SK-MEL-5 (cell line): ENCODE measurements around the gene CALY. TPM values are rescaled to one million over a fixed set of nuclear protein-coding genes. Genes with fewer than 3 reads are reported as not detected.

ENCODE experiments used
- DNase-seq: peaks from one replicate; pipeline ENCODE4 v3.0.0-alpha.2; 2016; ENCODE audit warnings: low read depth, low spot score
- in situ Hi-C: cut with HindIII; loops from 2 replicates; pipeline ENCODE4 v1.10.0; 2016; ENCODE audit warnings: low sequenced_read_pairs, high pct_unique_total_duplicates, low pct_unique_long_range_greater_than_20kb
- small RNA-seq, 2 experiments: library from RNA; depleted of rRNA; stranded (forward); fragments of <200 nt; gene quantifications; one replicate each; pipeline ENCODE3, GENCODE V24; 2014
- total RNA-seq: library from RNA; depleted of rRNA; stranded (reverse); fragments of >200 nt; shearing (Covaris generic); gene quantifications from 2 replicates; pipeline ENCODE4 v1.2.3, GENCODE V29; 2014; rRNA removed

CALY gene
- total RNA-seq, 1 experiment from 2014 or later, result not detected

DNA sequence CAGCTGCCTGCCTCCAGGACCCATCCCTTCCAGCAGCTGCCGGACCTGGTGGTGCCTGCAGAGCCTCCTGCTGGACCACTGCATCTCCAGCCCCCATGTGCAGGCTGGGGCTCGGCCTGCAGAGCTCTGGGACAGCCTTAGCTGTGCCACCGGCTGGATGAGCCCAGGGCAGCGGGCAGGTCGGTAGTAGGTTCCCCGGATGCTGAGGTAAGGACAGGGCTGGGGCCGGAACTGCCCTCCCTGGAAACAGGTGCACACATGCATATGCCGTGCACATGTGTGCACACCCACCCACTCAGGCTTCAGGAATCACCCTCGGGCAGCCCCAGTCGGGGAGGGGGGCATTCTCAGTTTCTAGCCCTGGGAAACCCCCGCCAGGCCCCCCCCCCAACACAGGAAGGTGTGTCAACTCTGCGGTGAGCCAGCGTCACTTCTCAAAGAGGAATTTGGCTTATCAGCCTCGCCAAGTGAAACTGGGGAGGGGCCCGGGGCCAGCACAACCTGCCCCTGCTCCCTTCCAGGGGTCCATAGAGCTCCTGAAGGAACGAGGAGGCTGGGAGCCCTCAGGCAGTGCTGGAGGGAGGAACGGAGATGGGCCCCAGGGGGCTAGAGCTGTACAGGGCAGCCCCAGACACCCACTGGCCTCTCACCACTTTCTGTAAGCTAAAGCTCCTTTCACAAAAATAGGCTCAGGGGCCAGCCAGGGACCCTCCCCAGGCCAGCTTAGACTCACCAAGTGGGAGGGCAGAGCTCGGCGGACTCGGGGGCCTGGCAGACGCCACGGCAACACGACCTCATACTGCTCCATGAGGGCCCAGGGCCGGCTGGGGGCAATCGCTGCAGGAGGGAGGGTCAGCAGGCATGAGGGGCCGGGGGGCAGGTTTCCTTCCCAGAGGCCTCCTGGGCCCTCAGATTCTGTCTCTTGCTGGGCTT is 61.7 kb downstream of the CALY start:
- DNase-seq, result no peak
- in situ Hi-C loops, result no loop called here

Small RNA genes within 50 kb of the gene (small RNA-seq; reads per million reads assigned to genes)
- 0 reads per million in 2 experiments for gene AL360181.4
- gene BANF1P2, result 0 reads per million in 2 experiments
- gene MIR3944, result 0 reads per million in 2 experiments

Other genes starting within 250 kb of the CALY start
- not detected in 2 replicates for gene ADGRA1, start 249.0 kb downstream of the CALY start, total RNA-seq
- 0.34 and 0.45 TPM in 2 replicates for gene KNDC1, start 176.7 kb downstream of the CALY start, total RNA-seq
- gene UTF1, start 106.7 kb downstream of the CALY start, total RNA-seq, result not detected in 2 replicates
- gene VENTX, start 99.0 kb downstream of the CALY start, total RNA-seq, result not detected in 2 replicates
- gene ADAM8, start 60.0 kb downstream of the CALY start, total RNA-seq, result 0.05 and 0.64 TPM in 2 replicates
- gene TUBGCP2, start 28.0 kb downstream of the CALY start, total RNA-seq, result 28.7 and 33.1 TPM in 2 replicates
- gene ZNF511, start 28.0 kb downstream of the CALY start, total RNA-seq, result 15.2 and 28.1 TPM in 2 replicates
- not detected in 2 replicates for gene PRAP1, start 10.5 kb upstream of the CALY start, total RNA-seq
- gene FUOM, start 21.1 kb upstream of the CALY start, total RNA-seq, result 22.1 and 30.2 TPM in 2 replicates
- 80.6 and 90.4 TPM in 2 replicates for gene ECHS1, start 36.5 kb upstream of the CALY start, total RNA-seq
- gene PAOX, start 42.4 kb upstream of the CALY start, total RNA-seq, result 0.83 and 1.0 TPM in 2 replicates
- gene MTG1, start 57.3 kb upstream of the CALY start, total RNA-seq, result 34.9 and 38.5 TPM in 2 replicates
- gene SPRN, start 87.7 kb upstream of the CALY start, total RNA-seq, result not detected in 2 replicates
- 0.29 and 0.37 TPM in 2 replicates for gene SCART1, start 117.0 kb upstream of the CALY start, total RNA-seq
- gene CYP2E1, start 190.5 kb upstream of the CALY start, total RNA-seq, result not detected in 2 replicates
- gene SYCE1, start 228.7 kb upstream of the CALY start, total RNA-seq, result not detected in 2 replicates